ENCODE measurements around the gene RNF17. TPM values are rescaled to one million over a fixed set of nuclear protein-coding genes. Genes with fewer than 3 reads are reported as not detected.

RNF17 gene
- total RNA-seq, 5 donors from 2014 or later (not counting 1 experiment from before 2014, with no cell fraction given): 0.84 TPM; not detected in 4

DNA sequence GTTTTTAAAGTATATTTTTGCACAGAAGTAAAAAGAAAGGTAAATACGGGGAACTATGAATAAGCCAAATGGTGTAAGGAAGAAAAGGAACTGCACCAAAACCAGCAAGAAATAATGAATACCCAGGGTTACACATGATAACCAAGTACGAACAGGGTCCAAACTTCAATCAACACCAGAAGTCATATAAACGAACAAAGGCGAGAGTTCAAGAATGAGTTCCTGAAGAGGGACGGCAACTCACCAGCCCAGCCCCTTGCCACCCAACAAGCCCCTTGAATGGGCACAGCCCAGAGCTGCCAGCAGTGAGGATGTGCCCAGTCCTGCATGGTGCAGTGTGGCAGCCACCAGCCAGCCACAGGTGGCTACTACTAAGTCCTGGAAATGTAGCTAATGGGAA, 132.1 kb downstream of the RNF17 start:
- H3K4me1 Mint-ChIP-seq: no peaks in the 10 kb centered on the region
- no peak overlapping the region for H3K27ac Mint-ChIP-seq
- POLR2A ChIA-PET: no interaction called here
- no peaks in the 10 kb centered on the region for H3K9me3 Mint-ChIP-seq
- WGBS (ENCODE audit: insufficient coverage): 100% methylated on average over 2 of the region's 5 CpGs
- peaks cover 0 to 2% of the 10 kb centered on the region in 2 donors for H3K36me3 ChIP-seq (ENCODE audit: control insufficient read depth in 2 of 2, extremely low read depth in 1 of 2, insufficient read depth in 1 of 2, low read length in 1 of 2)
- no peak for DNase-seq
- H3K27me3 ChIP-seq (replicated peaks in 1 of 2; ENCODE audit: control insufficient read depth in 2 of 2, extremely low read depth in 1 of 2, insufficient read depth in 2 of 2, low read length in 1 of 2): no peaks in the 10 kb centered on the region
- no peaks in the 10 kb centered on the region for H3K9me3 ChIP-seq
- CTCF ChIA-PET: no interaction called here
- peaks cover 43% of the 10 kb centered on the region for H3K36me3 Mint-ChIP-seq
- H3K4me1 ChIP-seq (ENCODE audit: control insufficient read depth in 1 of 2, extremely low read depth in 1 of 2, insufficient read depth in 2 of 2, low read length in 2 of 2): no peaks in the 10 kb centered on the region
- H3K27ac ChIP-seq (ENCODE audit: low read length): no peak overlapping the region
- no peak overlapping the region for H3K4me3 ChIP-seq (ENCODE audit: control insufficient read depth in 1 of 2, extremely low read depth in 1 of 2, low read length in 1 of 2)
- no peak overlapping the region for H3K4me3 Mint-ChIP-seq
- no peak for ATAC-seq (replicated peaks in 1 of 4)
- no peaks in the 10 kb centered on the region for H3K27me3 Mint-ChIP-seq

DNA sequence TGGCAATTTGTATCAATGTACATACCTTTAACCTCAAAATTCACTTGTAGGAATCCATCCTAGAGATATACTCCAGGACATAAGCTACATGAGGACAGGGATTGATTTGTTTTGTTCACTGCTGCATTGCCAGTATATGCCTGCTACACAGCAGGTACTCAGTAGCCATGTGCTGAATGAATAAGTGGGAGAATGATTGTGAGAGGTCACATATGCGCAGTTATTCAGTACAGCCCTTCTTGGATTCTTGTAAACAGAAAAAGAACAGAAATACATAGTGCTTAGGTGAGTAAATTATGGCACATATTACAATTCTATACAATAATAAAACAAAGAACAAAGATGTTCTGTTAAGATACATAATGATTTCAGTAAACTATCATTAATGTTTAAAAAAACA, 133.3 kb downstream of the RNF17 start:
- WGBS (ENCODE audit: insufficient coverage): no CpG with 5 or more reads among the region's 1 CpG
- Histone ChIP-seq H3K9me3 (no peaks in the 10 kb centered on the region), H3K36me3 (ENCODE audit: control insufficient read depth in 2 of 2, extremely low read depth in 1 of 2, insufficient read depth in 1 of 2, low read length in 1 of 2) (peaks cover 0 to 2% of the 10 kb centered on the region in 2 donors), H3K27me3 (replicated peaks in 1 of 2; ENCODE audit: control insufficient read depth in 2 of 2, extremely low read depth in 1 of 2, insufficient read depth in 2 of 2, low read length in 1 of 2) (no peaks in the 10 kb centered on the region), H3K4me1 (ENCODE audit: control insufficient read depth in 1 of 2, extremely low read depth in 1 of 2, insufficient read depth in 2 of 2, low read length in 2 of 2) (no peaks in the 10 kb centered on the region), H3K4me3 (ENCODE audit: control insufficient read depth in 1 of 2, extremely low read depth in 1 of 2, low read length in 1 of 2) (no peak overlapping the region), H3K27ac (ENCODE audit: low read length) (no peak overlapping the region)
- DNase-seq: no peak
- H3K36me3 Mint-ChIP-seq: peaks cover 36% of the 10 kb centered on the region
- no peaks in the 10 kb centered on the region for H3K9me3 Mint-ChIP-seq
- no peak overlapping the region for H3K27ac Mint-ChIP-seq
- ChIA-PET POLR2A (no interaction called here), CTCF (no interaction called here)
- H3K27me3 Mint-ChIP-seq: no peaks in the 10 kb centered on the region
- no peak overlapping the region for H3K4me3 Mint-ChIP-seq
- no peak for ATAC-seq (replicated peaks in 1 of 4)
- no peaks in the 10 kb centered on the region for H3K4me1 Mint-ChIP-seq

DNA sequence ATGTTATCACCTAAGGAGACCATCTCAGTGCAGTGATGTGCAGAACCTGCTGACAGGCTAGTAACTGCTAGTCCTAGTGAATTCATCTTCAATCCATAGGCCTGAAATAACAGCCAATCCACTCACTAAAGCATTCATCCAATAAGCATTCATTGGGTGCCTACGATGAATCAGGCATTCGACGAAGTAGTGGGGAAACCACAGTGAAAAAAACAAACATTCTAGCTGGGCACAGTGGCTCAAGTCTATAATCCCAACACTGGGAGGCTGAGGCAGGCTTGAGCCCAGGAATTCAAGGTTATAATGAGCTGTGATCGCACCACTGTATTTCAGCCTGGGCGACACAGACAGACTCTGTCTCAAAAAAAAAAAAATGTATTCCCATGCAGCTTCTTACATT, 135.6 kb downstream of the RNF17 start:
- Mint-ChIP-seq H3K4me3 (no peak overlapping the region), H3K9me3 (no peaks in the 10 kb centered on the region), H3K27me3 (no peaks in the 10 kb centered on the region), H3K4me1 (no peaks in the 10 kb centered on the region), H3K27ac (no peak overlapping the region), H3K36me3 (peaks cover 28% of the 10 kb centered on the region)
- ChIA-PET POLR2A (no interaction called here), CTCF (no interaction called here)
- Histone ChIP-seq H3K27ac (ENCODE audit: low read length) (no peak overlapping the region), H3K9me3 (no peaks in the 10 kb centered on the region), H3K27me3 (replicated peaks in 1 of 2; ENCODE audit: control insufficient read depth in 2 of 2, extremely low read depth in 1 of 2, insufficient read depth in 2 of 2, low read length in 1 of 2) (no peaks in the 10 kb centered on the region), H3K36me3 (ENCODE audit: control insufficient read depth in 2 of 2, extremely low read depth in 1 of 2, insufficient read depth in 1 of 2, low read length in 1 of 2) (no peaks in the 10 kb centered on the region), H3K4me1 (ENCODE audit: control insufficient read depth in 1 of 2, extremely low read depth in 1 of 2, insufficient read depth in 2 of 2, low read length in 2 of 2) (no peaks in the 10 kb centered on the region), H3K4me3 (ENCODE audit: control insufficient read depth in 1 of 2, extremely low read depth in 1 of 2, low read length in 1 of 2) (no peak overlapping the region)
- no peak for ATAC-seq (replicated peaks in 1 of 4)
- WGBS (ENCODE audit: insufficient coverage): 94% methylated on average over 3 of the region's 5 CpGs
- no peak for DNase-seq

DNA sequence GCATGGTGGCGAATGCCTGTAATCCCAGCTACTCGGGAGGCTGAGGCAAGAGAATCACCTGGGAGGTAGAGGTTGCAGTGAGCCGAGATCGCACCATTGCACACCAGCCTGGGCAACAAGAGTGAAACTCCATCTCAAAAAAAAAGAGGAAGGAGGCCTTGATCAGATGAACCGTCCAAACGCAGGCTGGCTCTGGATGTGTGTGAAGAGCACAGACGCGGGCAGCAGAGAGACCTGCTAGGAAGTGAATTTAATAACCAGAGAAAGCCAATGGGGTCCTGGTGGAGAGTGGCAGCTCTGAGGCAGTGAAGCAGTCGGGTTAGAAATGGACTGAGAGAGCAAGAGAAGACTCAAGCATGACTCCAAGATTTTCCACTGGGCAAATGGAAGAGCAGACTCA, 136.5 kb downstream of the RNF17 start:
- Mint-ChIP-seq H3K36me3 (peaks cover 34% of the 10 kb centered on the region), H3K9me3 (no peaks in the 10 kb centered on the region), H3K4me1 (no peaks in the 10 kb centered on the region), H3K27ac (no peak overlapping the region), H3K27me3 (no peaks in the 10 kb centered on the region), H3K4me3 (no peak overlapping the region)
- POLR2A ChIA-PET: no interaction called here
- no peak for ATAC-seq (replicated peaks in 1 of 4)
- Histone ChIP-seq H3K9me3 (no peaks in the 10 kb centered on the region), H3K4me1 (ENCODE audit: control insufficient read depth in 1 of 2, extremely low read depth in 1 of 2, insufficient read depth in 2 of 2, low read length in 2 of 2) (no peaks in the 10 kb centered on the region), H3K36me3 (ENCODE audit: control insufficient read depth in 2 of 2, extremely low read depth in 1 of 2, insufficient read depth in 1 of 2, low read length in 1 of 2) (no peaks in the 10 kb centered on the region), H3K27ac (ENCODE audit: low read length) (no peak overlapping the region), H3K4me3 (ENCODE audit: control insufficient read depth in 1 of 2, extremely low read depth in 1 of 2, low read length in 1 of 2) (no peak overlapping the region), H3K27me3 (replicated peaks in 1 of 2; ENCODE audit: control insufficient read depth in 2 of 2, extremely low read depth in 1 of 2, insufficient read depth in 2 of 2, low read length in 1 of 2) (no peaks in the 10 kb centered on the region)
- CTCF ChIA-PET: interaction anchor here in 1 of 2 donors (0.6 kb wide), 1 partner anchor 69 kb away, joined by 4 read pairs; no protein-coding TSS in a partner anchor
- 92% methylated on average over 5 of the region's 9 CpGs for WGBS (ENCODE audit: insufficient coverage)
- no peak for DNase-seq

DNA sequence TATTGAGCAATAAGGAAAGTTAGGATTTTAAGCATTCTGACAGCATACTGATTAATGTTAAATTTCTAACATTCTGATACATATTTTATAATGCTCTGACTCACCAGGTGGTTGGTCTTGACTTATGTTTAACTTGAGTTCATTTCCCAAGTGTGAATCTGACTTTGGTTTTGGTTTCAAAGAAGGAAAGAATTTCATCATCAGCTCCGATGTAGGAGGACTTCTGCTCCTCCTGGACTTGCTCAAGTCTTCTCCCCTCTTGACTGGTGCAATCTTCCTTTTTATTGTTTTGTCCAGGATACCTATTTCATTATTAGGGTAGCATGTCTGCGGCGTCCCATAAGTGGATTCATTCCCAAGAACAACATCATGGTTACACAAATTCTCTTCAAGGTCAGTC, 141.3 kb downstream of the RNF17 start:
- no peak for DNase-seq
- ChIA-PET CTCF (no interaction called here), POLR2A (no interaction called here)
- Histone ChIP-seq H3K27ac (ENCODE audit: low read length) (no peak overlapping the region), H3K4me3 (ENCODE audit: control insufficient read depth in 1 of 2, extremely low read depth in 1 of 2, low read length in 1 of 2) (no peak overlapping the region), H3K4me1 (ENCODE audit: control insufficient read depth in 1 of 2, extremely low read depth in 1 of 2, insufficient read depth in 2 of 2, low read length in 2 of 2) (no peaks in the 10 kb centered on the region), H3K36me3 (ENCODE audit: control insufficient read depth in 2 of 2, extremely low read depth in 1 of 2, insufficient read depth in 1 of 2, low read length in 1 of 2) (no peaks in the 10 kb centered on the region), H3K9me3 (no peaks in the 10 kb centered on the region), H3K27me3 (replicated peaks in 1 of 2; ENCODE audit: control insufficient read depth in 2 of 2, extremely low read depth in 1 of 2, insufficient read depth in 2 of 2, low read length in 1 of 2) (no peaks in the 10 kb centered on the region)
- no peaks in the 10 kb centered on the region for H3K27me3 Mint-ChIP-seq
- ATAC-seq (replicated peaks in 1 of 4): no peak
- H3K27ac Mint-ChIP-seq: no peak overlapping the region
- H3K9me3 Mint-ChIP-seq: no peaks in the 10 kb centered on the region
- no peak overlapping the region for H3K4me3 Mint-ChIP-seq
- 76% methylated on average over 3 of the region's 3 CpGs for WGBS (ENCODE audit: insufficient coverage)
- H3K36me3 Mint-ChIP-seq: peaks cover 48% of the 10 kb centered on the region
- H3K4me1 Mint-ChIP-seq: no peaks in the 10 kb centered on the region

DNA sequence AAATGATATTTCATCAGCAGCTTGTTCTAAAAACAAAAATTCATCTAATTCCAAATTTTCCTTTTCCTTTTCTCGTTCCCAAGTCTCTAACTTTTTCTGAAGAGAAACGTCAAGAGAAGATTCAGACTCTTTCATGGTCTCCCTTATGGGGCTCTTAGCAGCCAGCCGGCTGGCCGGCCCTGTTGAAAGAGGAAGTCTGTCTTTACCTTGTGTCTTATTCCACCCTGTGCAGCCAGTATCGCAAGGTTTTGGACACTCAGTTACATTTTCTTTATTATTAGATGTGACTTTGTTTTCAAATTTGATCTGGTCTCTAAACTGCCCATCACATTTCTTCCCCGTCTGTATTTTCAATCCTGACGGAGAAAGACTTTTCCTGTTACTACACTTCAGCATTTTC, 142.3 kb downstream of the RNF17 start:
- Histone ChIP-seq H3K27me3 (replicated peaks in 1 of 2; ENCODE audit: control insufficient read depth in 2 of 2, extremely low read depth in 1 of 2, insufficient read depth in 2 of 2, low read length in 1 of 2) (no peaks in the 10 kb centered on the region), H3K4me1 (ENCODE audit: control insufficient read depth in 1 of 2, extremely low read depth in 1 of 2, insufficient read depth in 2 of 2, low read length in 2 of 2) (no peaks in the 10 kb centered on the region), H3K36me3 (ENCODE audit: control insufficient read depth in 2 of 2, extremely low read depth in 1 of 2, insufficient read depth in 1 of 2, low read length in 1 of 2) (no peaks in the 10 kb centered on the region), H3K27ac (ENCODE audit: low read length) (no peak overlapping the region), H3K4me3 (ENCODE audit: control insufficient read depth in 1 of 2, extremely low read depth in 1 of 2, low read length in 1 of 2) (no peak overlapping the region), H3K9me3 (no peaks in the 10 kb centered on the region)
- WGBS (ENCODE audit: insufficient coverage): 100% methylated on average over 1 of the region's 7 CpGs
- Mint-ChIP-seq H3K4me3 (no peak overlapping the region), H3K27me3 (no peaks in the 10 kb centered on the region), H3K27ac (no peak overlapping the region), H3K4me1 (no peaks in the 10 kb centered on the region), H3K36me3 (peaks cover 49% of the 10 kb centered on the region), H3K9me3 (no peaks in the 10 kb centered on the region)
- ATAC-seq (replicated peaks in 1 of 4): no peak
- ChIA-PET CTCF (interaction anchor here in 1 of 2 donors (0.6 kb wide), 1 partner anchor 807 kb away, joined by 4 read pairs; no protein-coding TSS in a partner anchor), POLR2A (no interaction called here)
- no peak for DNase-seq

DNA sequence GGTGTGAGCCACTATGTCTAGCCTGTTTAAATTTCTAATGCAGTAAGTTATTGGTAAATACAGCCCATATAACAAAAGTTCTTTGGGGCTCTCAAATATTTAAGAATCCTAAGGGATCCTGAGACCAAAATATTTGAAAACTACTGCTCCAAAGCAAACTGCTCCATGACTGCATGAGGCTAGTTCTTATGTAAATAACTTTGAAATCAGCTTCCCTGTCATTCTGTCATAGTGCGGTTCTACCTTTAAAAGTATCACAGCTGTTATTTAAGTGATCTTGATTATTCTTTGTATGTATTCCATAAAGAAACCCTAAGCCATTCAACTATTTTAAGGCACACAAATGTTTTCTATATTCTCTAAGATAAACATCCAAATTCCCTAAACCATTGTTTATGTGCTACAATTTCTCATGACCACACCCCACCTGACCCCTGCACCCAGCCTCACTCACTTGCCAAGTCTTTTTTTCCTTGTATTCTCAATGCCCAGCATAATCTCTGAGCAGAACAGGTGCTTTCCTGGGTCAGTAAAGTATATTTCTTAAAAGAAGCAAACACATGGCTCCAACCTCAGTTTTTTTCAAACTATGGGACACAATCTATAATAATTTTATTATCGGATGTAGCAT, 146.6 kb downstream of the RNF17 start:
- POLR2A ChIA-PET: no interaction called here
- CTCF ChIA-PET: interaction anchor here in 1 of 2 donors (0.6 kb wide), 1 partner anchor 24 kb away, joined by 3 read pairs; no protein-coding TSS in a partner anchor
- DNase-seq (no peak), ATAC-seq (replicated peaks in 1 of 4) (no peak)
- H3K36me3 ChIP-seq (ENCODE audit: control insufficient read depth in 2 of 2, extremely low read depth in 1 of 2, insufficient read depth in 1 of 2, low read length in 1 of 2): no peaks in the 10 kb centered on the region
- Mint-ChIP-seq H3K36me3 (peaks cover 37% of the 10 kb centered on the region), H3K9me3 (no peaks in the 10 kb centered on the region), H3K4me1 (no peaks in the 10 kb centered on the region), H3K27ac (no peak overlapping the region), H3K27me3 (no peaks in the 10 kb centered on the region), H3K4me3 (no peak overlapping the region)
- no peak overlapping the region for H3K4me3 ChIP-seq (ENCODE audit: control insufficient read depth in 1 of 2, extremely low read depth in 1 of 2, low read length in 1 of 2)
- H3K4me1 ChIP-seq (ENCODE audit: control insufficient read depth in 1 of 2, extremely low read depth in 1 of 2, insufficient read depth in 2 of 2, low read length in 2 of 2): no peaks in the 10 kb centered on the region
- no CpG with 5 or more reads among the region's 2 CpGs for WGBS (ENCODE audit: insufficient coverage)
- H3K27ac ChIP-seq (ENCODE audit: low read length): no peak overlapping the region
- no peaks in the 10 kb centered on the region for H3K9me3 ChIP-seq
- H3K27me3 ChIP-seq (replicated peaks in 1 of 2; ENCODE audit: control insufficient read depth in 2 of 2, extremely low read depth in 1 of 2, insufficient read depth in 2 of 2, low read length in 1 of 2): no peaks in the 10 kb centered on the region
